Measurements from ENCODE around the gene ZNF827.

ZNF827 gene

GRCh38 chr4:145935253-145936141 lies 3.1 kb downstream of the ZNF827 start:
- no peak for TF ChIP-seq CTCF (conservative IDR thresholded peaks at IDR 0.05; ENCODE audit: control insufficient read depth, insufficient read depth, low read depth, low read length)
- DNase-seq (ENCODE audit: low read depth) = peak; percentile 42
- H3K4me3 ChIP-seq (ENCODE audit: control insufficient read depth, low read depth, low read length) = peak overlapping the region; percentile 92

GRCh38 chr4:145934434-145935047 lies 4.1 kb downstream of the ZNF827 start:
- no peak for DNase-seq (ENCODE audit: low read depth)
- no peak for TF ChIP-seq CTCF (conservative IDR thresholded peaks at IDR 0.05; ENCODE audit: control insufficient read depth, insufficient read depth, low read depth, low read length)
- no peak overlapping the region for H3K4me3 ChIP-seq (ENCODE audit: control insufficient read depth, low read depth, low read length)

- DNase-seq (ENCODE audit: low read depth) = peak; percentile 47
- no peak overlapping the region for H3K4me3 ChIP-seq (ENCODE audit: control insufficient read depth, low read depth, low read length)
- TF ChIP-seq CTCF (conservative IDR thresholded peaks at IDR 0.05; ENCODE audit: control insufficient read depth, insufficient read depth, low read depth, low read length) = no peak
Observed at GRCh38 chr4:145933134-145933533, 5.5 kb downstream of the ZNF827 start.

- TF ChIP-seq CTCF (conservative IDR thresholded peaks at IDR 0.05; ENCODE audit: control insufficient read depth, insufficient read depth, low read depth, low read length) = no peak
- H3K4me3 ChIP-seq (ENCODE audit: control insufficient read depth, low read depth, low read length) = no peak overlapping the region
- no peak for DNase-seq (ENCODE audit: low read depth)
Observed at GRCh38 chr4:145931403-145931802, 7.2 kb downstream of the ZNF827 start.

GRCh38 chr4:145930592-145930991 lies 8.0 kb downstream of the ZNF827 start:
- H3K4me3 ChIP-seq (ENCODE audit: control insufficient read depth, low read depth, low read length) = no peak overlapping the region
- DNase-seq (ENCODE audit: low read depth) = peak; percentile 30
- no peak for TF ChIP-seq CTCF (conservative IDR thresholded peaks at IDR 0.05; ENCODE audit: control insufficient read depth, insufficient read depth, low read depth, low read length)

- no peak for DNase-seq (ENCODE audit: low read depth)
- TF ChIP-seq CTCF (conservative IDR thresholded peaks at IDR 0.05; ENCODE audit: control insufficient read depth, insufficient read depth, low read depth, low read length) = no peak
- no peak overlapping the region for H3K4me3 ChIP-seq (ENCODE audit: control insufficient read depth, low read depth, low read length)
Observed at GRCh38 chr4:145929415-145930178, 9.0 kb downstream of the ZNF827 start.
